GM23248 (cell line): Measurements from ENCODE around the gene UBE2D4.

Experiments
- EZH2 ChIP-seq: fragments of 200-600 bp; sonication (generic); IDR thresholded peaks from 2 replicates; pipeline ENCODE4 v1.6.1; 2018; ENCODE audit warnings: antibody characterized with exemption, mild to moderate bottlenecking; ENCODE audit not compliant: insufficient read depth, poor library complexity, severe bottlenecking
- EZH2phosphoT487 ChIP-seq: fragments of 200-600 bp; sonication (generic); IDR thresholded peaks from 2 replicates; pipeline ENCODE4 v1.6.1; 2018; ENCODE audit warnings: antibody characterized with exemption, moderate library complexity, mild to moderate bottlenecking, low read depth; ENCODE audit not compliant: insufficient read depth

- TF ChIP-seq EZH2phosphoT487 (no peak), EZH2 (no peak)
These were observed 46.8 kb upstream of the UBE2D4 start for GRCh38 chr7:43879477-43879876.
